Central memory CD8-positive, alpha-beta T cell (primary cell): ENCODE measurements around the gene SDHAF3.
"Not testable (repeated sequence)": the region's sequence is repeated elsewhere in the genome, so short reads cannot be mapped to it uniquely, and the experiment has no call there.

ENCODE experiments used
- ATAC-seq: fragments of 150-1000 bp; cut with Tn5 transposase; replicated peaks from 2 replicates; pipeline ENCODE4 v1.10.0; 2022; ENCODE audit warnings: mild to moderate bottlenecking, moderate FRiP score, moderate number of reproducible peaks; ENCODE audit not compliant: poor library complexity, severe bottlenecking; ENCODE audit errors: extremely low read depth
- DNase-seq, 2 donors: peaks; one replicate each; pipeline ENCODE4 v3.0.0; 2021; ENCODE audit warnings: low spot score in 2 of 2
- H3K27ac Mint-ChIP-seq: one replicate; pipeline ENCODE4 v1.8.0; 2022; ENCODE audit warnings: low read depth, mild to moderate bottlenecking, moderate library complexity, mixed read lengths
- H3K27me3 Mint-ChIP-seq: one replicate; pipeline ENCODE4 v1.8.0; 2022; ENCODE audit warnings: mixed read lengths
- H3K36me3 Mint-ChIP-seq: one replicate; pipeline ENCODE4 v1.8.0; 2022; ENCODE audit warnings: mild to moderate bottlenecking, moderate library complexity, mixed read lengths; ENCODE audit not compliant: insufficient read depth
- H3K4me1 Mint-ChIP-seq: one replicate; pipeline ENCODE4 v1.8.0; 2022; ENCODE audit warnings: mixed read lengths
- H3K4me3 Mint-ChIP-seq: one replicate; pipeline ENCODE4 v1.8.0; 2022; ENCODE audit warnings: mild to moderate bottlenecking, moderate library complexity, mixed read lengths
- H3K9me3 Mint-ChIP-seq: one replicate; pipeline ENCODE4 v1.8.0; 2022; ENCODE audit warnings: mixed read lengths

The SDHAF3 gene

DNA sequence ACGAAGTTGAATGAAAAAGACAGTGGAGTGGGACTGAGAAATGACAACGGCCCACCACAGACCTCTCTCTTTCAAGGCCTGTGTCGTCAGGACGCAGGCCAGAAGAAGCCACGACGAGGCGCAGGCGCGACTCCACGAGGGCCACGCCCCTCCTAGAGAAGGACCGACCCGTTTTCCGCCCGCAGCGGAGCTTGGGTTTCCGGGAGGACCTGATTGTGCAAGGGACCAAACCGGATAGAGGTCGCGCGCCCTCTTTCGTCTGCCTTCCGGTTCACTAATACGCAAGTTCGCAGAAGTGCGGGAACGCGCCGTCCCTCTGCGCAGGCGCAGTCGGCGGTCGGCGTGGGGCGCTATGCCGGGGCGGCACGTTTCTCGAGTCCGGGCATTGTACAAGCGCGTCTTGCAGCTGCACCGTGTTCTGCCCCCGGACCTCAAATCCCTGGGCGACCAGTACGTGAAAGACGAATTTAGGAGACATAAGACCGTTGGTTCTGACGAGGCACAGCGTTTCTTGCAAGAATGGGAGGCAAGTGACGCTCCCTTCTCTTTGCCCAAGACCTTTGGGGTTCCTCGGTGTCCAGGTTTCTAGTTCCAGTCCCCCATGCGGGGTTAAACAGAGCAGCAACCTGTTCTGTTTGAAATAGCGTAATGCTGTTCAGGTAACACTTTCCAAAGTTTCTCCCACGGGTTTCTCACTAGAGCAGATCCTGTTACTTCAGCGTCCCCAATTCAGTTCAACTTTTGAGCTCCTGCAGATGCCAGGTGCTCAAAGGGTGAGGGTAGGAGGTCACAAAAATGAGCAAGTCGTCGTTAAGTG is at the start of gene SDHAF3:
TSS of gene SDHAF3 (plus strand) at position 327 of the 817 bp plus-strand sequence. CDS start at position 353, 26 bp downstream.
- DNase-seq: peak; percentile 96 to 97
- Mint-ChIP-seq H3K4me3 (peak within 1 kb of the TSS; percentile 88), H3K4me1 (peaks cover 46% of the 10 kb centered on the region), H3K27ac (peak within 1 kb of the TSS; percentile 90), H3K9me3 (no peaks in the 10 kb centered on the region), H3K27me3 (no peaks in the 10 kb centered on the region), H3K36me3 (peaks cover 11% of the 10 kb centered on the region)
- peak; percentile 93 for ATAC-seq

DNA sequence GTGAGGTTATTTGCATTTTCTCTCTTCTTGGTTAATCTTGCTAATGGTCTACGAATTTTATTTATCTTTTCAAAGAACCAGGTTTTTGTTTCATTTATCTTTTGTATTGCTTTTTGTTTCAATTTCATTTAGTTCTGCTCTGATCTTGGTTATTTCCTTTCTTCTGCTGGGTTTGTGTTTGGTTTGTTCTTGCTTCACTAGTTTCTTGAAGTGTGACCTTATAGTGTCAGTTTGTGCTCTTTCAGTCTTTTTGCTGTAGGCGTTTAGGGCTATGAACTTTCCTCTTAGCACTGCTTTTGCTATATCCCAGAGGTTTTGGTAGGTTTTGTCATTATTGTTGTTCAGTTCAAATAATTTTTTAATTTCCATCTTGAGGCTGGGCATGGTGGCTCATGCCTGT is 45.5 kb upstream of the SDHAF3 start:
- H3K36me3 Mint-ChIP-seq, ATAC-seq, H3K9me3 Mint-ChIP-seq, DNase-seq, H3K4me3 Mint-ChIP-seq, H3K27ac Mint-ChIP-seq, H3K4me1 Mint-ChIP-seq: not testable (repeated sequence)
- H3K27me3 Mint-ChIP-seq: peaks cover 65% of the 10 kb centered on the region

DNA sequence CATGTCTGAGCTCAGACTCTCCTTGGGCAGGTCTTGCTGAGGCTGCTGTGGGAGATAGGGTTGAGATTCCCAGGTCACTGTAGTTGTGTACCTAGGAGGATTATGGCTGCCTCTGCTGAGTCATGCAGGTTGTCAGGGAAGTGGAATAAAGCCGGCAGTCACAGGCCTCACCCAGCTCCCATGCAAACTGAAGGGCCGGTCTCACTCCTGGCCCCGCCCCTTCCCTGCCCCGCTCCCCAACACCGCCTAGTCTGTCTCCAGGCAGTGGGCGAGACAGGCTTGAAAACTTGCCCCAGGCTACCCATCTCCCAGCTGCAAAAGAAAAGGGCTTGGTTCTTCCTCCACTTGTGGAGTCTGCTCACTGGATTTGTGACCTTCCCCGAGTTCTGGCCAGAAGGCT is 41.6 kb upstream of the SDHAF3 start:
- no peak for DNase-seq
- Mint-ChIP-seq H3K9me3 (no peaks in the 10 kb centered on the region), H3K27me3 (peaks cover 79% of the 10 kb centered on the region), H3K36me3 (no peaks in the 10 kb centered on the region), H3K27ac (no peak overlapping the region), H3K4me1 (no peaks in the 10 kb centered on the region), H3K4me3 (no peak overlapping the region)
- ATAC-seq: no peak

DNA sequence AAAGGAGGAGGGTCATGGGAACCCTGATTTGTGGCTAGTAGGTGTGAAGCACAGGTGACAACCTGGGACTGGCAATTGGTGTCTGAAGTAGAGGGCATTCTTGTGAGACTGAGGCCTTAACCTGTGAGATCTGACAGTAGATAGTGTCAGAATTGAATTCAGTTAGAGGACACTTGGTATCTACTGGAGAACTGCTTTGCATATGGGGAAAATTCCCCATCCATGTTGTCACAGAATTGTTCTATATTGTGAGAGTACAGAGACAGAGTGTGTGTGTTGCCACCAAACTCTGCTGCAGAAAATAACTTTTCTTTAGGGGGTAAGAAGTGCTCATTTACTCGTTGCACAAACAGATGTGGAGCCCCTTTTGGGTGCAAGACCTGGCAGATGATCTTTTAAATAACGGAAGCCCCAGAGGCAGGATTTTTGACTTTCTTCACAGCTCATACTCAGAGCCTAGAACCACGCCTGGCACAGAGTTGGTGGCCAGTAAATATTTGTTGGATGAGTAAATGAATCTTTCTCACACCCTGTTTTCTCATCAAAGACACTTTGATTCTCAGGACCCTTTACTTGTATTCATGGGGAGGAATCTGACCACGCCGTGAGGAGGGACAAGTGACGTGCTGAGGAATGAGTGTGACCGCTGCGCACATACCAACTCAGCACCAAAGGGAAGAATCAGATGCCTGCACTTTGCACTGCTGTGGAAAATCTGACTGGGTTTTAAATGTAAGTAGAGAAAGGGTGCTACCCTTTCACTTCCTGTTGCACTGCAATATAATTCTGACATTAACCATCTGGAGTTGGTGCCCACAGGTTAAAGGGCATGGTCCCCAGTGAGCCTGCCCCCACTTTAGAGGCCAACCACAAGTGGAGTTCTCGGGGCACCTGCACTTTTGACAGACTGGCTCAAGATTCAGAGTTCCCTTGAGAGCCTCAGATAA is 39.2 kb upstream of the SDHAF3 start:
- no peak overlapping the region for H3K4me3 Mint-ChIP-seq
- peaks cover 80% of the 10 kb centered on the region for H3K27me3 Mint-ChIP-seq
- ATAC-seq (no peak), DNase-seq (no peak)
- H3K4me1 Mint-ChIP-seq: no peaks in the 10 kb centered on the region
- no peaks in the 10 kb centered on the region for H3K36me3 Mint-ChIP-seq
- no peaks in the 10 kb centered on the region for H3K9me3 Mint-ChIP-seq
- no peak overlapping the region for H3K27ac Mint-ChIP-seq

DNA sequence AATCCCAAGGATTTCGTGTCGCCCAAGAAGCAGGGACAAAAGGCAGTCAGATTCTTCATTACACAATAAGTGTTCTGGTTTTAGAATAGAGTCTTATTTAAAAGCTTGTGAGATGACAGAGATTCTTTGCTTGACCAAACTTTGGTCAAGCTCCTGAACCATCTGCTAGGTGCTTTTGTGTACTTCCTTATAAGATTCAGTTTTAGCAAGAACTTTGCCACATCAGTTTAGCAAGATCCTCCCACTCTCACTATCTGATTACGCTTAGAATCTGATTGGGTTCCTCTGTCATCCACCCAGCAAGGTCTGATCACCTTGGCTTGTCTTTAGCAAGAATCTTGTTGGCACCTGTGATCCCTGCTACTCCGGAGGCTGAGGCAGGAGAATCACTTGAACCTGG is 38.2 kb upstream of the SDHAF3 start:
- Mint-ChIP-seq H3K9me3 (no peaks in the 10 kb centered on the region), H3K4me1 (no peaks in the 10 kb centered on the region), H3K4me3 (no peak overlapping the region), H3K36me3 (no peaks in the 10 kb centered on the region), H3K27ac (no peak overlapping the region), H3K27me3 (peaks cover 74% of the 10 kb centered on the region)
- ATAC-seq: no peak
- no peak for DNase-seq

GRCh38 chr7:97081521-97082300 is 35.8 kb upstream of the SDHAF3 start:
- DNase-seq (no peak), ATAC-seq (no peak)
- H3K4me3 Mint-ChIP-seq: no peak overlapping the region
- H3K27ac Mint-ChIP-seq: no peak overlapping the region
- peaks cover 73% of the 10 kb centered on the region for H3K27me3 Mint-ChIP-seq
- H3K36me3 Mint-ChIP-seq: no peaks in the 10 kb centered on the region
- no peaks in the 10 kb centered on the region for H3K9me3 Mint-ChIP-seq
- H3K4me1 Mint-ChIP-seq: no peaks in the 10 kb centered on the region

GRCh38 chr7:97088364-97088763 is 29.1 kb upstream of the SDHAF3 start:
- H3K4me1 Mint-ChIP-seq: no peaks in the 10 kb centered on the region
- ATAC-seq: no peak

GRCh38 chr7:97089771-97090170 is 27.7 kb upstream of the SDHAF3 start:
- Mint-ChIP-seq H3K27ac (no peak overlapping the region), H3K4me3 (no peak overlapping the region), H3K9me3 (no peaks in the 10 kb centered on the region), H3K27me3 (peaks cover 84% of the 10 kb centered on the region), H3K36me3 (no peaks in the 10 kb centered on the region), H3K4me1 (no peaks in the 10 kb centered on the region)
- no peak for ATAC-seq
- no peak for DNase-seq

More at GRCh38 chr7:97088364-97088763, 29.1 kb upstream of the SDHAF3 start:
- Mint-ChIP-seq H3K9me3 (no peaks in the 10 kb centered on the region), H3K4me3 (no peak overlapping the region), H3K27ac (no peak overlapping the region), H3K36me3 (no peaks in the 10 kb centered on the region), H3K27me3 (peaks cover 85% of the 10 kb centered on the region)
- DNase-seq: no peak

DNA sequence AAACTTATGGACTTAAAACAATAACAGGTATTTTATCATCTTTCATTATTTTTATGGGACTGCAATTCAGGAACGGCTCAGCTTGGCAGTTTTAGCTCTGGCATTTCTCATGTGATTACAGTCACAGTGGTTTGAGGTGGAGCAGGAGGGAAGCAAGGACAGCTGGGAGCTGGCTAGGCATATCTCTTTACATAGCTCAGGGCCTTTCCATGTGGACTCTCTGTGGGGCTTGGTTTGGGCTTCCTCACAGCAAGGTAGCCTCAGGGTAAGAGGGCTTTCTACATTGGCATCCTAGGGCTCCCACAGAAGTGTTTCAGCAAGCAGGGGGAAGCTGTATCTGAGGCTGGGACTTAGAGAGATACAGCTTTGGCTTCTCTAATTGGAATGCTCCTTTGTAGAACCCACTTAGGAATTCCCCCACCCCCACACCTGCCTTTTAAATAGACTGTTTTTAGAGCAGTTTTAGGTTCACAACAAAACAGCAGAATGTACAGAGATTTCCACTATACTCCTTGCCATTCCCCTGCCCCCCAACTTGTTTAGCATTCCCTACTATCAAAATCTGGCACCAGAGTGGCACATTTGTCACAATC is 26.6 kb upstream of the SDHAF3 start:
- peaks cover 73% of the 10 kb centered on the region for H3K27me3 Mint-ChIP-seq
- no peaks in the 10 kb centered on the region for H3K36me3 Mint-ChIP-seq
- ATAC-seq: no peak
- H3K27ac Mint-ChIP-seq: no peak overlapping the region
- no peak overlapping the region for H3K4me3 Mint-ChIP-seq
- H3K4me1 Mint-ChIP-seq: no peaks in the 10 kb centered on the region
- no peaks in the 10 kb centered on the region for H3K9me3 Mint-ChIP-seq
- no peak for DNase-seq

DNA sequence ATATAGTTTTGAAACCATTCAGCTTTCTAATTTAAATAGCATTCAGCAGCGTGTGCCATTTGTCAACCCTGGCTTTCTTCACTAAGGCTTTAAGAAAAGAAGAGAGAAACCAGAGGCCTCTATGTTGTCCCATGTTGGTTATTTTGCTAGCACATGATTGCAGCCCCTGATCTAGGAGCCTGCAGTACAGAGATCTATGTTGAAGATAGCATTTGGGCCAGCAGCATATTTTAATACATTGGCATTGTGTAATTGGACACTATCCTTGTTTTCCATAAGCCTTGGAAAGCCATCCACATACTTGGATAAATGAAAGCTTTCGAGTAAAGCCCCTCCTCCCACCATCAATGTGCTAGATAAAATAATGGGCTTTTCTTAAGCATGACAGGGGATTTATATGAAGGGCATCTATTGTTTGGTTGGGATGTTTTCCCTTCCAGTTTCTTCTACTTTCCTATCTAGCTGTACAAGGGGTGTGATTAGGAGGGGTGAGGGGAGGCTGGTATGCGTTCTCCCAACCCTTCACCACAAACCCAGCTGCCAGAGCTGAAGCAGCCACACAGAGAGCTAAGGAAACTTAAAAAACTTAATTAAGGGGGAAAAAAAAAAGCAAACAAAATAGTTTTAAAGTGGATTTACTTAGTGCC is 23.1 kb upstream of the SDHAF3 start:
- H3K27me3 Mint-ChIP-seq: peaks cover 56% of the 10 kb centered on the region
- no peak overlapping the region for H3K4me3 Mint-ChIP-seq
- H3K9me3 Mint-ChIP-seq: no peaks in the 10 kb centered on the region
- no peaks in the 10 kb centered on the region for H3K36me3 Mint-ChIP-seq
- no peak for ATAC-seq
- no peak overlapping the region for H3K27ac Mint-ChIP-seq
- H3K4me1 Mint-ChIP-seq: no peaks in the 10 kb centered on the region
- DNase-seq: no peak

- ATAC-seq (no peak), DNase-seq (no peak)
- Mint-ChIP-seq H3K27ac (no peak overlapping the region), H3K4me3 (no peak overlapping the region), H3K36me3 (no peaks in the 10 kb centered on the region), H3K9me3 (no peaks in the 10 kb centered on the region), H3K4me1 (no peaks in the 10 kb centered on the region), H3K27me3 (peaks cover 56% of the 10 kb centered on the region)
Measured at GRCh38 chr7:97096037-97096436, 21.5 kb upstream of the SDHAF3 start.
